SKM-1 treated with dmso at 0.1 percent for 144 hours (cell line): ENCODE measurements around the gene MRNIP.

ENCODE experiments used
- DNase-seq: peaks from one replicate; lab custom pipeline; 2025; ENCODE audit not compliant: unreplicated experiment; lab: John Stamatoyannopoulos, UW

MRNIP gene

GRCh38 chr5:179804555-179804947 is 54.1 kb downstream of the MRNIP start:
- DNase-seq: no peak

DNA sequence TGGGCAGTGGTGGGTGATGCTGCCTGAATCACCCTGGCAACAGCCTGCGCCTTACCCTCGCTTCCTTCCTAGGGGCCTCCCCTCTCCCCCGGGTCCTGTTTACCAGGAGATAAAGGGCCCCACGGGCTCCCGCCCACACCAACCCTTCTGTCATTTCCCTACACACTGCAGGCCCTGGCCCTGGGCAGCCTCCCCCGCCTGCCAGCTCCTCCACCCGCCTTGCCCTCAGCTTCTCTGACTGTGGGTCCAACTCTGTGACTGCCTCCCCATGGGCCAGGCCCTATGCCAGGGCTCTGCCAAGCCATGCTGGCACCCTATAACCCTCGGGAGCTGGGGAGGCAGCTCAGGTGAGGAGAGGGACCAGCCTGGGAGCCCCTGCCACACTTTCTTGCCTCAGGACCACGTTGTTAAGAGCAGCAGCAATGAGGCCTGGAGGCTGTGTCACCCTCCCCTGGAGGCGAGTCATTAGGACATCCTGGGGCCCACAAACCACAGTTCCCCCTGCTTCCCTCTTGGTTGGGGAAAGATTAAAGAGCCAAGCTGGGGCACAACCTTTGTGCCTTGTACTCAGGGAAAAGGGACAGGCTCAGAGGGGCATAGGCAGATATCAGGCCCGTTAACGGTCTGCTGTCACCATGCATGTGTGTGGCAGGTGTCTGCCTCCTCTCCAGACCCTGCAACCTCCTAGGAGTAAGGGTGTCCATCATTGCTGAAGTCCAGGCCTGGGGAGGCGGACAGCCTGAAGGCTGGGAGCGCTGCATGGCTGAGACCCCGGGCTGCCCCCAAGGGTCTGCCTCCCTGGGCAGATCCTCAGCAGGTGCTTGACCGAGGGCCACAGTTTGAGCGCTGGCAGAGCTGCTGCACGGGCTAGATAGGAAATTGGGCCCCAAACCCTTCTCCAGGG is 54.7 kb downstream of the MRNIP start:
- DNase-seq: peak; percentile 78

GRCh38 chr5:179802950-179803562 is 55.6 kb downstream of the MRNIP start:
- DNase-seq: no peak

- DNase-seq: no peak
Observed at GRCh38 chr5:179802207-179802883, 56.3 kb downstream of the MRNIP start.

DNA sequence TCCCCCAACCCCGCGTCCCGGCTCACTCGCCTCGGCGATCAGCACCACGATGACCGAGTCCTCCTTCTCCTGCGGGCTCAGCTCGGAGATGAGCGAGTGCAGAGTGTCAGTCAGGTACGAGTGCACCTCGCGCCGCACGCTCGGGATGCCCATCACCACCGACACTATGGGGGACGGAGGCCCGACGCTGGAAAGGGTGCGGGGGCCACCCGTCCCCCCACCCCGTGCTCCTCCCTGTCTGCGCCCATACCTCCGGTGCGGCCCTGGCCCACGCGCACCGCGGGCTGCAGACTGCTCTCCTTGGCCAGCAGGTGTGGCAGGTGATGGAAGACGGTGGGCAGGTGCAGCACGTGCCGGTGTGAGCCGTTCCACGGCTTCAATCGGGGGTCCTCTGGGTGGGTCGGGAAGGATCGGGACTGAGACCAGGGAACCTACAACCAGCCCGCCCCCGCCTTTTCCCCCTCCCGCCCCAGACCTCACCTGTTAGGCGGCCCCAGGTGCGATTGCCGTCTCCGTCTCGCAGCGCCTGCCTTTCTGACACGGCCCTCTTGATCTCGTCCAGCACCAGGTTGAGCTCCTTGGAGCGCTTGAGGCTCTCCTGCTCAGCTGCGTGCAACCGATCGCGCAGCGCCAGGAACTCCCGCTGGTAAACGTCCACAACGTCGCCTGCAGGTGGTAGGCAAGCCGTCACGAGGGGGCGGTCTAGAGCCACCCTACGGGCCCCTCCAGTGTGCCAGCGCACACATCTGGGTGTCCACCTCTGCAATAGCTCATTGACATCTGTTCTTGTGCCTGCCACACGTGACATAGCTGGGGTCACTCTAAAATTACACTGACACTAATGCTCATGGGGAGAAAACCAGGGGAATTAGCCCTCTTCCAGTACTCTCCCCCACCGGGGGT is 57.1 kb downstream of the MRNIP start:
- no peak for DNase-seq

- DNase-seq: no peak
Observed at GRCh38 chr5:179800696-179801201, 57.9 kb downstream of the MRNIP start.

DNA sequence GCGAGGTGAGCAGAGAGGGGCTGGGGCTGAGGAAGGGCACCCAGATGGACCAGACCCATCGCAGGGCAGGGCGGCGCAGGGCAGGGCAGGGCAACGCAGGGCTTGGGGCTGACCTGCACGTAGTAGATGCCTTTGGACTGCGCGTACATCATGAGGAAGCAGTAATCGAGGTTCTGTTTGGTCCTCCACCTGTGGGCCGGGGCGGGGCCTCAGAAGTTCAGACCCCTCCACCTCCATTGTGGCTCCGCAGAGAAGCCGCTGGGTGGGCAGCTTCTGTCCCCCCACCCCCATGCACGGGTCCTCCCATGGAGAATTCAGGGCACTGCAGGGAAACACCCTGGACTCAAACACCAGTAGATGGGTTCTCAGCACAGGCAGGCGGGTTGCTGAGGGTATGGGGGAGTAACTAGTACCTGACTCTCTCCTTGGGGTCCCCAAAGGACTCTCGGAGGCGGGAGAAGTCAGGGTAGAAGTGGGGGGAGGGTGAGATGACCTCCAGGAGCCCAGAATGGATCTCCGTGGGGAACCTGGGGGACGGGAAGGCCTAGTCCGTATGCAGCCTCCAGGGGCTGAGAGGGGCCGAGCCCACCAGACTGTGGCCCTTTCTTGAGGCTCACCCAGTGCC is 58.4 kb downstream of the MRNIP start:
- no peak for DNase-seq

DNA sequence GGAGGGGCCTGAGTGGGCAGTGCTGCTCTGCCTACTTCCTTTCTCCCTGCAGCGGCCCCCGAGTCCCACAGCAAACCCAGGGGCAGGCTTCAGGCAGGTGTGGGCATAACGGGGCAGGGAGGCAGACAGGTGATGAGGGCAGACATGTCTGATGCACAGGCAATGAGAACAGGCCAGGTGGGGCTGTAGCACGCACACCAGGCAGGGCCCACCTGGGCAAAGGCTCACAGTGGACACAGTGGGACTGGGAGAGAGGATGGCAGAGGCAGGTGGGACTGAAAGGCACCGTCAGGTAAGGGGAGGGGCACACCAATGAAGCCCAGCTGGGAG is 59.0 kb downstream of the MRNIP start:
- DNase-seq: no peak

DNA sequence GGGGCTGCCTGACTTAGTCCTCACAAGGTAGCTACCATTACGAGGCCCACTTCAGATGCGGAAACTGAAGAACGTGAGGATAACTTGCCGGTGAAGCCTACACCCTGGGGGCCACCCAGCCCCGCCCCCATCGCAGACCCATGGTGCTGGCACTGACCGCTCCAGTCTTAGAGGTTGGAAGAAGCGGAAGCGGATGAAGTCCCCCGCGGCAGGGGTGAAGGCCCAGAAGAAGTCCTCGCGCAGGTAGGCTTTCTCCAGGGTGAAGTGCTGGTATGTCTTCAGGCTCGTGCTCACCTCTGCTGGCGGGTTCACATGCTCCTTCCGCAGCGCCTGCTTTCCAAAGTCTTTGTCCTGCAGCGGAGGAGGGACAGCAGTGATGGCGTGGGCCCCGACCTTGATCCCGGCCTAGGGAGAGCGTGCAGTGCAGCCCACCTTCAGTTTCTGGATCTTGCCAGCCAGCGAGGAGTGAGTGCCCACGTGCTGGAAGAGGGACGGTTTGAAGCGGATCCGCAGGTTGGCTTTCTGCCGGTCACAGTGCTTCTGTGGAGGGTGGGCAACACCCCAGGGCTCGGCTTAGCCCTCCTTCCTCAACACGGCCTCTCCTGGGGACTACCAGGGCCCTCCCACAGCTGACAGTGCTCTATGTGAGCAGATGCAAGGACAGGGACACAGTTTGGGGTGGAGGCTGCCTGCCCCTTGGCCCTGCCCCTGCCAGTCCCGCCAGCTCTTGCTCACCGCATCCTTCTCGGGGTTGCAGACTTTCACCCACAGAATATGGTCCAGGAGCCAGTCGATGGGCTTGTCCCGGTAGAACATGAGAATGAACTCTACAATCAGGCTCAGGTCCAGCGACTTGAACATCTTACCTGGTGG is 59.6 kb downstream of the MRNIP start:
- no peak for DNase-seq

DNA sequence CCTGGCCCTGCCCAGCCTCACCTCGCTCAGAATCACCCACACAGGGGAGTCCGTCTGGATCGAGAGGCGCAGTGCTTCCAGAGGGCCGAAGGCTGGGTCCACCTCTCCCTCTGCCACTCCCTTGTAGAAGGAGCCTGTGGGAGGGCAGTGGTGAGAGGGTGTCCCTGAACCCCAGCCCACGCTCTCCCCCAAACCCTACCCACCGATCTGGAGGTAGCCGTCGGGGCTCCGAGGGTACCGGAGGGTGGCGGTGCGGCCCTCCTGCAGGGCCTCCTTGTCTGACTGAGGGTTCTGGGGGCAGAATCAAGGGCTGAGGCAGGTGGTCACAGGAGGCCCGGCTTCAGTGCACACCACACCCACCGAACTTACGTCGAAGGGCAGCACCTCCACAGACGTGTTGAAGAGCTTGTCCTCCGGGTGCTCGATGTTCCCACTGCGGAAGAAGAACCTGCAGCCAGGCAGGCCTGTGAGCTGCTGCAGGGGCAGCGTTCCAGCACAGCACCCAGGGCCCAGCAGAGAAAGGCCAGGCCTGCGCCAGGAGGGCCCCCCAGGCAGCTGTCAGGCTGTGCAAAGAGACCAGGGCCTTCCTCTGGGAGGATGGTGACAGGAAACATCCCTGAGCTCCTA is 60.4 kb downstream of the MRNIP start:
- DNase-seq: no peak

DNA sequence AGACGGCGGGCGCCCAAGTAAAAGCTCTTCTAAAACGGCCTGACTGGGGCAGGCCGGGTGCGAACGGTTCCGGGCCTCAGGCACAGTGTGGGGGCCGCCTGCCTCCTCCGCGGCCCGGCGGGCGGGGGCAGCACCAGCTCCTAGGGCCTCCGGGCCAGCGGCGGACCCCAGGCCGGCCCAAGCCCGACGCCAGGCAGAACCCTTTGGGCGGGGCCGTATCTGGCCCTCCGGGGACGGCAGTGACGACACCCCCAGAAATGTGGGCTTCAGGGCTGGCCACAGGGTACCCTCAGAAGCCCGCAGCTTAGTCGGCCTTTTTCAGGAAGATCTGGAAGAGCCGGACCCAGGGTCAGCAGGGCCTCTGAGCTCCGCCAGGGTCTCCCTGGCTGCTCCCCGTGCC is 60.9 kb downstream of the MRNIP start:
- no peak for DNase-seq

DNA sequence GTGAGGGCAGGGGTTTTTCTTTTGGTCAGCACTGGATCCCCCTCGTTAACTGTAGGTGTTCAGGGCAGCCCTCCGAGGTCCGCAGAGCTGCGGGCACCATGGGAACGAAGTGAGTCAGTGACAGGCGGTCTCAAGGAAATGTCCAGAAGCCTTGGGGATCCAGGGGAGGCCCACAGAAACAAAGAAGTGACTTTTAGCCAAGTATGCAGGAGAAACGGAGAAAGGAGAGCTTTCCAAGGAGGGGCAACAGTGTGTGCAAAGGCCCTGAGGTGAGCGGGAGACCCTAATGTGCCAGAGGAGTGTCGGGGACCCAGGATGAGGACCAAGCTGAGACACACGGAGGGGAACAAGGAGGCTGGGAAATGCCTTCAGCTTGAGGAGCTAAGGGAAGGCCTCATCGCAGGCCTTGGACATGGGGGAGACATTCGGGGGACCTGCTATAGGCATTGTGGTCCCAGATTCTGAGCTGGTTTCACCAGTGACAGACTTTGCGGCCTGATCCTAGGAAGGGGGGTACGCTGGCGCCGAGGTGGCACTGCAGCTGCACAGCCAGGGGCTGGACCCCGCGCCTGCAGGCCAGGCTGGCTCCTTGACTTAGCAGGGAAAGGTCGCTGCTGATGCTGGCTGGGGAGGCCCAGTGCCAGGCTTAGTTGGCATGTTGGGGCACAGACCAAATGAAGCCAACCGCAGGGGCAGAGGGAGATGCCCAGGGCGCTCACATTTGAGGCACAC is 61.6 kb downstream of the MRNIP start:
- DNase-seq: no peak

GRCh38 chr5:179795863-179796833 is 62.5 kb downstream of the MRNIP start:
- DNase-seq: peak; percentile 76

DNA sequence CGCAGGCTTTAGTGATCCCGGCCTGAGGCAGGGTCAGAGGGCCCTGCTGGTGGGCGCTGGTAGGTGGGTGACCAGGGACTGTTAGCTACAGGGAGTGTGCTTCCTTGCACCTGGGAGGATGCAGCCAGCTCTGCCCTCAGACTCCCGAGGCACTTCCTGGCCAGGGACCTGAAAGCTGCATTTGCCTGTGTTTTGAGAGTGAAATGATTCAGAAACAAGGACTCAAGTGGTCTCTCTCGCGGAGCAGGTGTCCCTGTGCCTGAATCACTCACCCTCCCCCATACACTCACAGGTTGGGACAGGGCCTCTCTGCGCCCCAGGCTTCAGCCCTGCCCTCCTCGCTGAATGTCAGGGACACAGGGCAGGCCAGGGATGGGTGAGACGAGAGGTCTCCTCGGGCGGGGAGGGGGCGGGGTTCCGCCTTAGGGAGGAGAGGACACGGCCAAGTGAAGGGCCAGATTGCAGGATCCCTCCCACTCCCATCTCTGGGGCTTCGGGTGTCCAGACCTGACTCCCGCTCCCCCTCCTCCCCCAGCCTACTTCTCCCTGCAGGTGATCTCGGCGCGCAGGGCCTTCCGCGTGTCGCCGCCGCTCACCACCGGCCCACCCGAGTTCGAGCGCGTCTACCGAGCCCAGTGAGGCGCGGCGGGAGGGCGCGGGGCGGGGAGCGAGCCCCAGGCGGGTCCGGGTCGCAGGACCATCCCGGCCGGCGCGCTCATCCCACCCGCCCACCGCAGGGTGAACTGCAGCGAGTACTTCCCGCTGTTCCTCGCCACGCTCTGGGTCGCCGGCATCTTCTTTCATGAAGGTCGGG is 63.4 kb downstream of the MRNIP start:
- no peak for DNase-seq

DNA sequence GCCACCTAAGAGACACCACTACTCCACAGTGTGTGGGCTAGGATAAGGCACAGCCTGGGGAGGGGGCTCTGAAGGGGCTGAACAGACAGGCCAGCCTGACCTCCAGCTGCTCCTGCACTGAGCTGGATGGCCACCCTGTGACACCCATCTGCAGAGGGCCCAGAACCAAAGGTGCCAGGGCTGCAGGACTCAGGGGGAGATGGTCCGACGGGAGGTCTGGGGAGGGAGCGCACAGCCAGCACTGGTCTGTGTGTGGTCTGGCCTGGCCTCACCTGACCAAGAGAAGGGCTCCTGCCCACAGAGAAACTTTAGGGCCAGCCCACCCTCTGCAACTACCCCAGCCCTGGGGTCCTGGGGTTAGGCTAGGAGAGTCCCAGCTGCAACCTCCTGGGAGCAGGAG is 64.0 kb downstream of the MRNIP start:
- no peak for DNase-seq

GRCh38 chr5:179794171-179794570 is 64.4 kb downstream of the MRNIP start:
- no peak for DNase-seq
